Keratinocyte (primary cell): ENCODE measurements around the gene PEX11A.

Source experiments
- EZH2 ChIP-seq: IDR thresholded peaks from one replicate; pipeline ENCODE4 v1.6.1; 2012; ENCODE audit warnings: inconsistent platforms, mild to moderate bottlenecking, low read length, moderate library complexity
- TF ChIP-seq, protein P1 (sequence below), 3 experiments: IDR thresholded peaks in 1 of 3; conservative IDR thresholded peaks in 1 of 3; optimal IDR thresholded peaks in 1 of 3; 2 replicates in 2 of 3; 3 replicates in 1 of 3; pipeline versions ENCODE3 to v1.5.1; 2011; ENCODE audit warnings: low read length in 3 of 3, mild to moderate bottlenecking in 3 of 3, moderate library complexity in 2 of 3, control low read depth in 1 of 3, inconsistent platforms in 1 of 3; ENCODE audit not compliant: insufficient read depth in 2 of 3; ENCODE audit errors: extremely low read depth in 1 of 3

DNA sequence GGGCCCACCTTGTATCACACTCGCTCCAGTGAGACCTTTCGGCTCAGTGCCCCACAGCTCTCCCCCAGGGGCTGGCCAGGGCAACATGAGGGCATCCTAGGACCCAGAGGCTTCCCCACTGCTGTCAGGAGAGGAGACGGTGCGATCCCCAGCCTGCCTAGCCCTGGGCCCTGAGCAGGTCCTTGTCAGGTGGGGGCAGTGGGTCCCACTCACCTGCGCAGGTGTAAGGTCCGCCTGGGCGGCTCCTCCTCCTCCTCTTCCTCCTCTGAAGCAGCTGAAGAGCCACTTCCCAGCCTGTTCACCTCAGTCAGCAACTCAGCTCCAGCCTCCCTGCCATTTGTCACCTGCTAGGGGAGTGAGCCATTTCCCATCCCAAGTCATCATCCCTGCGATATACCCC, 44.9 kb downstream of the PEX11A start:
- TF ChIP-seq, protein P1, sequence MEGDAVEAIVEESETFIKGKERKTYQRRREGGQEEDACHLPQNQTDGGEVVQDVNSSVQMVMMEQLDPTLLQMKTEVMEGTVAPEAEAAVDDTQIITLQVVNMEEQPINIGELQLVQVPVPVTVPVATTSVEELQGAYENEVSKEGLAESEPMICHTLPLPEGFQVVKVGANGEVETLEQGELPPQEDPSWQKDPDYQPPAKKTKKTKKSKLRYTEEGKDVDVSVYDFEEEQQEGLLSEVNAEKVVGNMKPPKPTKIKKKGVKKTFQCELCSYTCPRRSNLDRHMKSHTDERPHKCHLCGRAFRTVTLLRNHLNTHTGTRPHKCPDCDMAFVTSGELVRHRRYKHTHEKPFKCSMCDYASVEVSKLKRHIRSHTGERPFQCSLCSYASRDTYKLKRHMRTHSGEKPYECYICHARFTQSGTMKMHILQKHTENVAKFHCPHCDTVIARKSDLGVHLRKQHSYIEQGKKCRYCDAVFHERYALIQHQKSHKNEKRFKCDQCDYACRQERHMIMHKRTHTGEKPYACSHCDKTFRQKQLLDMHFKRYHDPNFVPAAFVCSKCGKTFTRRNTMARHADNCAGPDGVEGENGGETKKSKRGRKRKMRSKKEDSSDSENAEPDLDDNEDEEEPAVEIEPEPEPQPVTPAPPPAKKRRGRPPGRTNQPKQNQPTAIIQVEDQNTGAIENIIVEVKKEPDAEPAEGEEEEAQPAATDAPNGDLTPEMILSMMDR (optimal IDR thresholded peaks at IDR 0.05 in 1 of 3, IDR thresholded peaks at IDR 0.05 in 1 of 3, conservative IDR thresholded peaks at IDR 0.05 in 1 of 3; ENCODE audit: extremely low read depth in 1 of 3, insufficient read depth in 2 of 3, low read length in 3 of 3), result no peak
- no peak for TF ChIP-seq EZH2
